HCT116 (cell line): Measurements from ENCODE around the gene CFAP74. TPM values are rescaled to one million over a fixed set of nuclear protein-coding genes. Genes with fewer than 3 reads are reported as not detected.

Source experiments
- ATAC-seq: fragments of 200-7000 bp; cut with Tn5 transposase; 2 replicates; pipeline ENCODE4 v1.9.1; 2020; ENCODE audit warnings: mild to moderate bottlenecking, moderate library complexity
- BruUV-seq: library from RNA; stranded (reverse); fragments of 400-500 nt; replicated peaks from 2 replicates; lab custom pipeline; 2021; lab: Mats Ljungman, UMichigan
- CTCF ChIA-PET: fragments of 300-600 bp; sonication (Branson Sonifier 250); formaldehyde crosslinking; loops from one replicate; lab custom pipeline; 2021; ENCODE audit warnings: antibody characterized with exemption; lab: Charles Lee
- POLR2A ChIA-PET: fragments of 300-600, 350-600 bp; sonication (Branson Sonifier 250); formaldehyde crosslinking; loops from one replicate; lab custom pipeline; 2021; ENCODE audit warnings: antibody characterized with exemption; lab: Charles Lee
- RAD21 ChIA-PET, 2 experiments: fragments of 300-600 bp; sonication (Branson Sonifier 250); formaldehyde crosslinking; loops; one replicate each; lab custom pipeline; 2023; ENCODE audit warnings: low total read pairs in 2 of 2; ENCODE audit not compliant: uncharacterized antibody in 2 of 2, unreplicated experiment in 2 of 2, low non-redundant PET in 1 of 2; lab: Charles Lee
- DNase-seq: peaks from one replicate; pipeline ENCODE4 v3.0.0-alpha.2; 2010; ENCODE audit warnings: low read depth, low spot score
- H2AFZ ChIP-seq: fragments of 200-600 bp; shearing (Covaris generic), sonication (generic); 2 replicates; pipeline ENCODE4 v1.6.1; 2017; ENCODE audit warnings: low read depth, mixed run types, mixed read lengths, antibody characterized with exemption, low read length; ENCODE audit not compliant: poor library complexity, severe bottlenecking
- H3K27ac ChIP-seq: 2 replicates; pipeline ENCODE4 v1.5.1; 2012; ENCODE audit warnings: low read depth, low read length
- H3K27me3 ChIP-seq: fragments of 200-600 bp; sonication (generic); 2 replicates; pipeline ENCODE4 v1.6.1; 2016; ENCODE audit warnings: mixed run types, low read length, mixed read lengths; ENCODE audit not compliant: insufficient read depth
- H3K36me3 ChIP-seq, 2 experiments: fragments of 200-500 bp in 1 of 2; fragments of 200-600 bp in 1 of 2; sonication (Bioruptor generic) in 1 of 2; sonication (generic) in 1 of 2; 2 replicates each; pipeline versions ENCODE4 v1.5.1 to v1.6.1; 2014 to 2016; ENCODE audit warnings: low read length in 2 of 2, inconsistent platforms in 1 of 2, mixed read lengths in 1 of 2, mixed run types in 1 of 2; ENCODE audit not compliant: insufficient read depth in 2 of 2, control insufficient read depth in 1 of 2
- H3K4me1 ChIP-seq, 2 experiments: fragments of 200-600 bp in 1 of 2; sonication (generic) in 1 of 2; 2 replicates each; pipeline versions ENCODE4 v1.5.1 to v1.6.1; 2012 to 2017; ENCODE audit warnings: low read length in 2 of 2, inconsistent platforms in 1 of 2, mild to moderate bottlenecking in 1 of 2, mixed read lengths in 1 of 2, mixed run types in 1 of 2, moderate library complexity in 1 of 2; ENCODE audit not compliant: insufficient read depth in 2 of 2, control insufficient read depth in 1 of 2
- H3K4me2 ChIP-seq: fragments of 200-600 bp; sonication (generic); 2 replicates; pipeline ENCODE4 v1.6.1; 2017; ENCODE audit warnings: mixed run types, low read length, mixed read lengths
- H3K4me3 ChIP-seq, 2 experiments: fragments of 200-600 bp in 1 of 2; sonication (generic) in 1 of 2; replicated peaks in 1 of 2; 2 replicates each; pipeline ENCODE4 v1.5.1; 2011 to 2016; ENCODE audit warnings: low read length in 2 of 2, control low read depth in 1 of 2, low read depth in 1 of 2, mild to moderate bottlenecking in 1 of 2, mixed read lengths in 1 of 2, mixed run types in 1 of 2
- H3K79me2 ChIP-seq: fragments of 200-600 bp; sonication (generic); 2 replicates; pipeline ENCODE4 v1.6.1; 2017; ENCODE audit warnings: mild to moderate bottlenecking, mixed run types, low read length, moderate library complexity, mixed read lengths; ENCODE audit not compliant: insufficient read depth
- H3K9ac ChIP-seq: fragments of 200-600 bp; sonication (generic); 2 replicates; pipeline ENCODE4 v1.6.1; 2016; ENCODE audit warnings: low read length, mixed read lengths
- H3K9me2 ChIP-seq: fragments of 200-600 bp; sonication (generic), shearing (Covaris generic); 2 replicates; pipeline ENCODE4 v1.6.1; 2017; ENCODE audit warnings: mixed run types, mild to moderate bottlenecking, moderate library complexity; ENCODE audit not compliant: insufficient read depth
- H3K9me3 ChIP-seq, 2 experiments: fragments of 200-500 bp in 1 of 2; fragments of 200-600 bp in 1 of 2; sonication (Bioruptor generic) in 1 of 2; sonication (generic) in 1 of 2; 2 replicates each; pipeline ENCODE4 v1.6.1; 2014 to 2017; ENCODE audit warnings: low read length in 2 of 2, mixed read lengths in 2 of 2, inconsistent platforms in 1 of 2, low read depth in 1 of 2, mild to moderate bottlenecking in 1 of 2, mixed run types in 1 of 2, moderate library complexity in 1 of 2; ENCODE audit not compliant: control insufficient read depth in 1 of 2, insufficient read depth in 1 of 2
- H4K20me1 ChIP-seq: fragments of 200-600 bp; sonication (generic), shearing (Covaris generic); 2 replicates; pipeline ENCODE4 v1.6.1; 2017; ENCODE audit warnings: mixed run types, mild to moderate bottlenecking, moderate library complexity; ENCODE audit not compliant: insufficient read depth
- CTCF ChIP-seq, 3 experiments: fragments of 200-600 bp in 1 of 3; sonication (generic) in 1 of 3; IDR thresholded peaks in 2 of 3; conservative IDR thresholded peaks in 1 of 3; 2 replicates each; pipeline ENCODE4 v1.5.1; 2012 to 2017; ENCODE audit warnings: low read depth in 2 of 3, low read length in 2 of 3, antibody characterized with exemption in 1 of 3, borderline replicate concordance in 1 of 3, control low read depth in 1 of 3, mild to moderate bottlenecking in 1 of 3, mixed read lengths in 1 of 3, mixed run types in 1 of 3, moderate library complexity in 1 of 3; ENCODE audit not compliant: insufficient read depth in 1 of 3
- EGR1 ChIP-seq: IDR thresholded peaks from 2 replicates; pipeline ENCODE4 v1.6.1; 2012; ENCODE audit warnings: low read depth
- ELF1 ChIP-seq: IDR thresholded peaks from 2 replicates; pipeline ENCODE4 v1.6.1; 2012; ENCODE audit warnings: low read depth, borderline replicate concordance
- FOSL1 ChIP-seq: IDR thresholded peaks from 2 replicates; pipeline ENCODE4 v1.6.1; 2012; ENCODE audit warnings: low read depth
- MAX ChIP-seq: IDR thresholded peaks from 2 replicates; pipeline ENCODE4 v1.6.1; 2012
- RAD21 ChIP-seq: IDR thresholded peaks from 2 replicates; pipeline ENCODE4 v1.6.1; 2012; ENCODE audit warnings: low read depth, mild to moderate bottlenecking
- SIN3A ChIP-seq: IDR thresholded peaks from 2 replicates; pipeline ENCODE4 v1.6.1; 2012; ENCODE audit warnings: low read depth
- ZNF274 ChIP-seq: fragments of 200-500 bp; sonication (Bioruptor generic); IDR thresholded peaks from 2 replicates; pipeline ENCODE4 v1.6.1; 2014; ENCODE audit warnings: mild to moderate bottlenecking, low read depth, low read length, inconsistent platforms
- intact Hi-C: fragments of 100-400 bp; cut with micrococcal nuclease; formaldehyde crosslinking; loops from 2 replicates; pipeline ENCODE4 v1.10.0; 2022
- total RNA-seq: library from RNA; stranded (reverse); gene quantifications from one replicate; pipeline ENCODE4 v1.2.1, GENCODE V29; 2021; ENCODE audit not compliant: unreplicated experiment
- TF ChIP-seq, protein P1 (sequence below): IDR thresholded peaks from 2 replicates; pipeline ENCODE4 v1.6.1; 2012; ENCODE audit warnings: low read depth

The CFAP74 gene
- total RNA-seq, 1 experiment from 2014 or later = 4.9 TPM

GRCh38 chr1:1947493-1947892 is 56.1 kb downstream of the CFAP74 start (continued):
- no peak for TF ChIP-seq CTCF (IDR thresholded peaks at IDR 0.05 in 2 of 3, conservative IDR thresholded peaks at IDR 0.05 in 1 of 3; ENCODE audit: borderline replicate concordance in 1 of 3, insufficient read depth in 1 of 3, low read depth in 2 of 3, low read length in 2 of 3)

GRCh38 chr1:1946540-1946939 is 57.0 kb downstream of the CFAP74 start:
- intact Hi-C loops = no loop called here
- RAD21 ChIA-PET = no interaction called here

GRCh38 chr1:1945782-1946393 is 57.7 kb downstream of the CFAP74 start:
- H3K36me3 ChIP-seq = no peaks in the 10 kb centered on the region
- no peaks in the 10 kb centered on the region for H3K9me3 ChIP-seq
- H3K4me1 ChIP-seq = peaks cover 0 to 10% of the 10 kb centered on the region in 2 experiments; a peak in 1 of 4 replicates
- no peak for TF ChIP-seq ZNF274
- TF ChIP-seq MAX = no peak
- TF ChIP-seq, protein P1, sequence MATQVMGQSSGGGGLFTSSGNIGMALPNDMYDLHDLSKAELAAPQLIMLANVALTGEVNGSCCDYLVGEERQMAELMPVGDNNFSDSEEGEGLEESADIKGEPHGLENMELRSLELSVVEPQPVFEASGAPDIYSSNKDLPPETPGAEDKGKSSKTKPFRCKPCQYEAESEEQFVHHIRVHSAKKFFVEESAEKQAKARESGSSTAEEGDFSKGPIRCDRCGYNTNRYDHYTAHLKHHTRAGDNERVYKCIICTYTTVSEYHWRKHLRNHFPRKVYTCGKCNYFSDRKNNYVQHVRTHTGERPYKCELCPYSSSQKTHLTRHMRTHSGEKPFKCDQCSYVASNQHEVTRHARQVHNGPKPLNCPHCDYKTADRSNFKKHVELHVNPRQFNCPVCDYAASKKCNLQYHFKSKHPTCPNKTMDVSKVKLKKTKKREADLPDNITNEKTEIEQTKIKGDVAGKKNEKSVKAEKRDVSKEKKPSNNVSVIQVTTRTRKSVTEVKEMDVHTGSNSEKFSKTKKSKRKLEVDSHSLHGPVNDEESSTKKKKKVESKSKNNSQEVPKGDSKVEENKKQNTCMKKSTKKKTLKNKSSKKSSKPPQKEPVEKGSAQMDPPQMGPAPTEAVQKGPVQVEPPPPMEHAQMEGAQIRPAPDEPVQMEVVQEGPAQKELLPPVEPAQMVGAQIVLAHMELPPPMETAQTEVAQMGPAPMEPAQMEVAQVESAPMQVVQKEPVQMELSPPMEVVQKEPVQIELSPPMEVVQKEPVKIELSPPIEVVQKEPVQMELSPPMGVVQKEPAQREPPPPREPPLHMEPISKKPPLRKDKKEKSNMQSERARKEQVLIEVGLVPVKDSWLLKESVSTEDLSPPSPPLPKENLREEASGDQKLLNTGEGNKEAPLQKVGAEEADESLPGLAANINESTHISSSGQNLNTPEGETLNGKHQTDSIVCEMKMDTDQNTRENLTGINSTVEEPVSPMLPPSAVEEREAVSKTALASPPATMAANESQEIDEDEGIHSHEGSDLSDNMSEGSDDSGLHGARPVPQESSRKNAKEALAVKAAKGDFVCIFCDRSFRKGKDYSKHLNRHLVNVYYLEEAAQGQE = no peak
- H3K4me2 ChIP-seq = no peak overlapping the region
- no peak overlapping the region for H3K9ac ChIP-seq
- H3K27me3 ChIP-seq = no peaks in the 10 kb centered on the region
- no peaks in the 10 kb centered on the region for H4K20me1 ChIP-seq
- H3K79me2 ChIP-seq = no peaks in the 10 kb centered on the region
- POLR2A ChIA-PET = no interaction called here
- no peak for DNase-seq
- ATAC-seq = no peak
- H3K4me3 ChIP-seq = no peak overlapping the region
- RAD21 ChIA-PET = no interaction called here
- no TSS peak for BruUV-seq
- H2AFZ ChIP-seq = no peak overlapping the region
- H3K27ac ChIP-seq = no peak overlapping the region
- intact Hi-C loops = no loop called here
- CTCF ChIA-PET = interaction anchor here (2.8 kb wide), 1 partner anchor 100 kb away, joined by 52 read pairs; no protein-coding TSS in a partner anchor
- no peaks in the 10 kb centered on the region for H3K9me2 ChIP-seq

More at GRCh38 chr1:1946540-1946939, 57.0 kb downstream of the CFAP74 start:
- Histone ChIP-seq H4K20me1 (no peaks in the 10 kb centered on the region), H3K4me2 (no peak overlapping the region), H3K79me2 (no peaks in the 10 kb centered on the region), H3K4me3 (no peak overlapping the region), H2AFZ (no peak overlapping the region), H3K27ac (no peak overlapping the region), H3K36me3 (no peaks in the 10 kb centered on the region), H3K27me3 (no peaks in the 10 kb centered on the region), H3K9me2 (no peaks in the 10 kb centered on the region), H3K9me3 (no peaks in the 10 kb centered on the region)
- no TSS peak for BruUV-seq
- DNase-seq = no peak
- ATAC-seq = no peak
- TF ChIP-seq SIN3A (no peak), EGR1 (no peak), FOSL1 (no peak), RAD21 (no peak), ELF1 (no peak)
- TF ChIP-seq, all 23 proteins: peak for 0
- POLR2A ChIA-PET = no interaction called here
- Histone ChIP-seq H3K9ac (no peak overlapping the region), H3K4me1 (peaks cover 0 to 10% of the 10 kb centered on the region in 2 experiments; a peak in 1 of 4 replicates)
- CTCF ChIA-PET = no interaction called here
